ENCODE measurements around the gene CLBA1. TPM values are rescaled to one million over a fixed set of nuclear protein-coding genes. Genes with fewer than 3 reads are reported as not detected.
A peak's percentile ranks its signal among the peaks of the same experiment; 100 is the strongest.

CLBA1 gene
- total RNA-seq, 1 donor from 2014 or later: 1.5 TPM

- intact Hi-C loops (cut with micrococcal nuclease): no loop called here
- no peak for ATAC-seq
- peak; percentile 11 for DNase-seq
Measured at GRCh38 chr14:104966261-104966865, 19.2 kb upstream of the CLBA1 start.

- DNase-seq (peak; percentile 42), ATAC-seq (peak; percentile 14)
- intact Hi-C loops (cut with micrococcal nuclease): no loop called here
Measured at GRCh38 chr14:104966981-104967385, 18.6 kb upstream of the CLBA1 start.

GRCh38 chr14:104967386-104968152 is 18.0 kb upstream of the CLBA1 start:
- ATAC-seq: peak; percentile 69
- peak; percentile 71 for DNase-seq
- intact Hi-C loops (cut with micrococcal nuclease): no loop called here

GRCh38 chr14:104968153-104968527 is 17.4 kb upstream of the CLBA1 start:
- intact Hi-C loops (cut with micrococcal nuclease): no loop called here
- peak; percentile 78 for ATAC-seq
- peak; percentile 86 for DNase-seq

GRCh38 chr14:104968541-104969401 is 16.8 kb upstream of the CLBA1 start:
- ATAC-seq (no peak), DNase-seq (peak; percentile 31)
- intact Hi-C loops (cut with micrococcal nuclease): no loop called here

GRCh38 chr14:104969741-104970230 is 15.8 kb upstream of the CLBA1 start:
- intact Hi-C loops (cut with micrococcal nuclease): loop anchor here (10.0 kb wide), 1 partner anchor 75 kb away; no protein-coding TSS in a partner anchor
- DNase-seq (no peak), ATAC-seq (no peak)

- intact Hi-C loops (cut with micrococcal nuclease): loop anchor here (10.0 kb wide), 1 partner anchor 74 kb away; no protein-coding TSS in a partner anchor
- peak; percentile 13 for ATAC-seq
- peak; percentile 61 for DNase-seq
Measured at GRCh38 chr14:104970231-104971068, 15.1 kb upstream of the CLBA1 start.

GRCh38 chr14:104971447-104972240 is 13.9 kb upstream of the CLBA1 start:
- ATAC-seq (no peak), DNase-seq (peak; percentile 27)
- intact Hi-C loops (cut with micrococcal nuclease): loop anchor here (10.0 kb wide), 1 partner anchor 73 kb away; no protein-coding TSS in a partner anchor

- ATAC-seq (no peak), DNase-seq (peak; percentile 31)
- intact Hi-C loops (cut with micrococcal nuclease): loop anchor here (10.0 kb wide), 1 partner anchor 72 kb away; no protein-coding TSS in a partner anchor
Measured at GRCh38 chr14:104972301-104973134, 13.1 kb upstream of the CLBA1 start.

GRCh38 chr14:104973135-104973384 is 12.5 kb upstream of the CLBA1 start:
- intact Hi-C loops (cut with micrococcal nuclease): loop anchor here (10.0 kb wide), 1 partner anchor 72 kb away; no protein-coding TSS in a partner anchor
- ATAC-seq (peak; percentile 50), DNase-seq (peak; percentile 70)

- intact Hi-C loops (cut with micrococcal nuclease): loop anchor here (10.0 kb wide), 1 partner anchor 71 kb away; no protein-coding TSS in a partner anchor
- DNase-seq (peak; percentile 50), ATAC-seq (peak; percentile 19)
Measured at GRCh38 chr14:104973385-104974145, 12.0 kb upstream of the CLBA1 start.

GRCh38 chr14:104974146-104974541 is 11.4 kb upstream of the CLBA1 start:
- intact Hi-C loops (cut with micrococcal nuclease): loop anchor here (10.0 kb wide), 1 partner anchor 71 kb away; no protein-coding TSS in a partner anchor
- DNase-seq (peak; percentile 15), ATAC-seq (no peak)

GRCh38 chr14:104974665-104975390 is 10.8 kb upstream of the CLBA1 start:
- ATAC-seq (no peak), DNase-seq (peak; percentile 23)
- intact Hi-C loops (cut with micrococcal nuclease): loop anchor here (10.0 kb wide), 1 partner anchor 70 kb away; no protein-coding TSS in a partner anchor

- DNase-seq: no peak
- intact Hi-C loops (cut with micrococcal nuclease): loop anchor here (10.0 kb wide), 1 partner anchor 69 kb away; no protein-coding TSS in a partner anchor
- no peak for ATAC-seq
Measured at GRCh38 chr14:104975481-104976197, 9.9 kb upstream of the CLBA1 start.

Measured in left ventricle myocardium superior (tissue), 1 donor.